Neural crest cell (in vitro differentiated cells): ENCODE measurements around the gene NOX3. TPM values are rescaled to one million over a fixed set of nuclear protein-coding genes. Genes with fewer than 3 reads are reported as not detected.
"Not testable (repeated sequence)": the region's sequence is repeated elsewhere in the genome, so short reads cannot be mapped to it uniquely, and the experiment has no call there.

ENCODE experiments used
- DNase-seq: peaks from one replicate; pipeline ENCODE4 v3.0.0; 2021; ENCODE audit warnings: low read depth, mixed read lengths, low spot score
- H3K27ac Mint-ChIP-seq: one replicate; pipeline ENCODE4 v1.8.0; 2021; ENCODE audit warnings: mild to moderate bottlenecking, mixed read lengths; ENCODE audit not compliant: unreplicated experiment
- H3K27me3 Mint-ChIP-seq: 2 replicates; pipeline ENCODE4 v1.8.0; 2021; ENCODE audit warnings: low read depth, mild to moderate bottlenecking, mixed read lengths
- H3K36me3 Mint-ChIP-seq: 2 replicates; pipeline ENCODE4 v1.8.0; 2021; ENCODE audit warnings: low read depth, mild to moderate bottlenecking, mixed read lengths
- H3K4me1 Mint-ChIP-seq: 2 replicates; pipeline ENCODE4 v1.8.0; 2021; ENCODE audit warnings: mixed read lengths
- H3K4me3 Mint-ChIP-seq: one replicate; pipeline ENCODE4 v1.8.0; 2021; ENCODE audit warnings: mild to moderate bottlenecking, mixed read lengths
- H3K9me3 Mint-ChIP-seq: 2 replicates; pipeline ENCODE4 v1.8.0; 2021; ENCODE audit warnings: mixed read lengths
- CTCF ChIP-seq: fragments of 200-600 bp; sonication (generic); conservative IDR thresholded peaks from 2 replicates; pipeline ENCODE4 v1.5.0; 2021; ENCODE audit warnings: antibody characterized with exemption, mild to moderate bottlenecking
- total RNA-seq: library from RNA; stranded (reverse); gene quantifications from 2 replicates; pipeline ENCODE4 v1.2.1, GENCODE V29; 2021

NOX3 gene
- total RNA-seq, 1 donor from 2014 or later, result not detected

DNA sequence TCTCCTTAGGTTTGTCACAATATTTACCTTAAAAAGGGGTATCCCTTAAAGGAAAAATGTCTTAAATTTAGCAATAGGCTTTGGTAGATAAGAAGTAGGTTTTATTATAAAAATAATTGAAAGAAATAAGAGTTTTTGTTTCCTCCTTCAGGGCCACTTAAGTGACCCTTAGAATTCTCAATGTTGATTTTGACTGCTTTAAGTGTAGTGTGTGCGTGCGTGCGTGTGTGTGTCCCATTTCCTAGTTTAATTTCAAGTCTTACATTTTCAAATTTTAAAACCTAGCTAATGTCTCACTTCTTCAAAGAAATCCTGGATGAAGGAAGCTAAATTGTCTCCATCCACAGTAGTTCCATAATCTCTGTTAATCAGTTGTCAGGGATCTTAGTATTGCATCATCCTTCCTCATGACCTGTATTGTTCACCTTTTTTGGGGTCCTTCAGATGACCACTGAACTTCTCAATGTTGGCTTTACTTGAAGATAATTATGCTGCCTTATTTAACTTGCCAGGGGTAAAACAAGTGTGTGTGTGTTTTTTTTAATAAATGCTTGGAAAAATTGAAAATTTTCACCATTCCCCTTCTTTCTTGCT lies 90.7 kb downstream of the NOX3 start:
- DNase-seq, result no peak
- H3K27ac Mint-ChIP-seq, result no peak overlapping the region
- no peak overlapping the region for H3K4me3 Mint-ChIP-seq
- no peak for TF ChIP-seq CTCF
- H3K9me3 Mint-ChIP-seq, result peaks cover 9% of the 10 kb centered on the region
- H3K4me1 Mint-ChIP-seq, result peaks cover 5% of the 10 kb centered on the region
- peaks cover 2% of the 10 kb centered on the region for H3K36me3 Mint-ChIP-seq
- H3K27me3 Mint-ChIP-seq, result no peaks in the 10 kb centered on the region

DNA sequence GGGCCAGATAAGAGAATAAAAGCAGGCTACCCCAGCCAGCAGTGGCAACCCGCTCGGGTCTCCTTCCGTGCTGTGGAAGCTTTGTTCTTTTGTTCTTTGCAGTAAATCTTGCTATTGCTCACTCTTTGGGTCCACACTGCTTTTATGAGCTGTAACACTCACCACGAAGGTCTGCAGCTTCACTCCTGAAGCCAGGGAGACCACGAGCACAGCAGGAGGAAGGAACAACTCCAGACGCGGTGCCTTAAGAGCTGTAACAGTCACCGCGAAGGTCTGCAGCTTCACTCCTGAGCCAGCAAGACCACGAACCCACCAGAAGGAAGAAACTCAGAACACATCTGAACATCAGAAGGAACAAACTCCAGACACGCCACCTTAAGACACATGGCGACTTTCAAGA lies 91.6 kb downstream of the NOX3 start:
- DNase-seq, H3K36me3 Mint-ChIP-seq, H3K4me3 Mint-ChIP-seq, H3K4me1 Mint-ChIP-seq, H3K27me3 Mint-ChIP-seq, H3K9me3 Mint-ChIP-seq, H3K27ac Mint-ChIP-seq: not testable (repeated sequence)

DNA sequence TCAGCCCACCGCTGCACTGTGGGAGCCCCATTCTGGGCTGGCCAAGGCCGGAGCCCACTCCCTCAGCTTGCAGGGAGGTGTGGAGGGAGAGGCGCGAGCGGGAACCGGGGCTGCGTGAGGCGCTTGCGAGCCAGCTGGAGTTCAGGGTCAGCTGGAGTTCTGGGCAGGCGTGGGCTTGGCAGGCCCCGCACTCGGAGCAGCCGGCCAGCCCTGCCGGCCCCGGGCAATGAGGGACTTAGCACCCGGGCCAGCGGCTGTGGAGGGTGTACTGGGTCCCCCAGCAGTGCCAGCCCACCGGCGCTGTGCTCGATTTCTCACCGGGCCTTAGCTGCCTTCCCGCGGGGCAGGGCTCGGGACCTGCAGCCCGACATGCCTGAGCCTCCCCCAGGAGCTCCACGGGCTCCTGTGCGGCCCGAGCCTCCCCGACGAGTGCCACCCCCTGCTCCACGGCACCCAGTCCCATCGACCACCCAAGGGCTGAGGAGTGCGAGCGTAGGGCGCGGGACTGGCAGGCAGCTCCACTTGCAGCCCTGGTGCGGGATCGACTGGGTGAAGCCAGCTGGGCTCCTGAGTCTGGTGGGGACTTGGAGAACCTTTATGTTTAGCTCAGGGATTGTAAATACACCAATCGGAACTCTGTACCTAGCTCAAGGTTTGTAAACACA lies 92.5 kb downstream of the NOX3 start:
- H3K9me3 Mint-ChIP-seq, H3K4me3 Mint-ChIP-seq, DNase-seq, H3K4me1 Mint-ChIP-seq, H3K27ac Mint-ChIP-seq, H3K27me3 Mint-ChIP-seq, H3K36me3 Mint-ChIP-seq: not testable (repeated sequence)

- no peak overlapping the region for H3K4me3 Mint-ChIP-seq
- no peaks in the 10 kb centered on the region for H3K4me1 Mint-ChIP-seq
- TF ChIP-seq CTCF, result no peak
- peaks cover 5% of the 10 kb centered on the region for H3K36me3 Mint-ChIP-seq
- H3K27ac Mint-ChIP-seq, result no peak overlapping the region
- peaks cover 20% of the 10 kb centered on the region for H3K9me3 Mint-ChIP-seq
- H3K27me3 Mint-ChIP-seq, result no peaks in the 10 kb centered on the region
- DNase-seq, result no peak
These were observed 101.5 kb downstream of the NOX3 start for GRCh38 chr6:155354167-155354566.

DNA sequence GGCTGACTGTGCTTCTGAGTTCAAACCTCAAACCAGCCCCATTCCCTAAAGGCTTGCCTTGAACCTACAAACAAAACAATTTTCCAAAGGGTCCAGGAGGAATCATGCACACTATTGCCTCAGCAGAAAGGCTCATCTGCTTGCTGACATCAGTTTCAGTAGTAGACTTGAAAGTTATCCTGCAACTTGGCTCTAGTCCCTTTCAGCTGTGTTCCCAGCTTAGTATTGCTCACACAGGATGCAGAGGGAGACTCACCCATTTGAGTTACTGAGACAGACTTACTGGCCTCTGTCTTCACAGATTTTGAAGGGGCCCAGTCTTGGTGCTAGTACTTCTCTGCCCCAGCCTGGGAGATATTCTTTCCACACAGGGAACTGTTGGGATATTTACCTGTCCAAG lies 102.8 kb downstream of the NOX3 start:
- H3K27ac Mint-ChIP-seq, result no peak overlapping the region

GRCh38 chr6:155352130-155352420 lies 103.6 kb downstream of the NOX3 start:
- H3K27ac Mint-ChIP-seq, result no peak overlapping the region
- no peak for TF ChIP-seq CTCF
- H3K9me3 Mint-ChIP-seq, result peaks cover 24% of the 10 kb centered on the region
- H3K36me3 Mint-ChIP-seq, result peaks cover 5% of the 10 kb centered on the region
- H3K4me3 Mint-ChIP-seq, result no peak overlapping the region
- no peaks in the 10 kb centered on the region for H3K4me1 Mint-ChIP-seq
- DNase-seq, result no peak
- H3K27me3 Mint-ChIP-seq, result no peaks in the 10 kb centered on the region

More for the DNA sequence above, 102.8 kb downstream of the NOX3 start:
- H3K4me1 Mint-ChIP-seq, result no peaks in the 10 kb centered on the region
- no peak for DNase-seq
- peaks cover 5% of the 10 kb centered on the region for H3K36me3 Mint-ChIP-seq
- H3K27me3 Mint-ChIP-seq, result no peaks in the 10 kb centered on the region
- TF ChIP-seq CTCF, result no peak
- H3K9me3 Mint-ChIP-seq, result peaks cover 21% of the 10 kb centered on the region
- no peak overlapping the region for H3K4me3 Mint-ChIP-seq
